A673 (cell line): ENCODE results near the gene SNED1. TPM values are rescaled to one million over a fixed set of nuclear protein-coding genes. Genes with fewer than 3 reads are reported as not detected.
A peak's percentile ranks its signal among the peaks of the same experiment; 100 is the strongest.

ENCODE experiments used
- BruUV-seq: library from RNA; stranded (reverse); fragments of 400-500 nt; replicated peaks from 2 replicates; lab custom pipeline; 2021; lab: Mats Ljungman, UMichigan
- CTCF ChIA-PET: fragments of 300-600 bp; sonication (Branson Sonifier 250); formaldehyde crosslinking; loops from one replicate; lab custom pipeline; 2022; ENCODE audit warnings: antibody characterized with exemption; lab: Charles Lee
- POLR2A ChIA-PET: fragments of 300-600 bp; sonication (Branson Sonifier 250); formaldehyde crosslinking; loops from one replicate; lab custom pipeline; 2022; ENCODE audit warnings: antibody characterized with exemption; ENCODE audit not compliant: low non-redundant PET; lab: Charles Lee
- DNase-seq: peaks from one replicate; pipeline ENCODE4 v3.0.0-alpha.2; 2015; ENCODE audit warnings: low spot score
- H3K27ac ChIP-seq: fragments of 200-600 bp; sonication (generic); 2 replicates; pipeline ENCODE4 v1.5.1; 2016; ENCODE audit warnings: mixed run types, low read depth, mild to moderate bottlenecking, mixed read lengths, antibody characterized with exemption, low read length; ENCODE audit not compliant: poor library complexity, severe bottlenecking
- H3K27me3 ChIP-seq: fragments of 200-600 bp; sonication (generic); replicated peaks from 2 replicates; pipeline ENCODE4 v1.6.1; 2017; ENCODE audit warnings: mixed run types, low read depth, mild to moderate bottlenecking, mixed read lengths, antibody characterized with exemption, low read length; ENCODE audit not compliant: insufficient read depth, poor library complexity
- H3K36me3 ChIP-seq: fragments of 200-600 bp; sonication (generic); 2 replicates; pipeline ENCODE4 v1.6.1; 2016; ENCODE audit warnings: mixed run types, mild to moderate bottlenecking, mixed read lengths, antibody characterized with exemption, low read length; ENCODE audit not compliant: insufficient read depth, poor library complexity, severe bottlenecking
- H3K4me1 ChIP-seq: fragments of 200-600 bp; sonication (generic); 2 replicates; pipeline ENCODE4 v1.6.1; 2017; ENCODE audit warnings: mixed run types, mild to moderate bottlenecking, mixed read lengths, antibody characterized with exemption, low read length; ENCODE audit not compliant: insufficient read depth, poor library complexity, severe bottlenecking
- H3K4me3 ChIP-seq: fragments of 200-600 bp; sonication (generic); 2 replicates; pipeline ENCODE4 v1.5.1; 2016; ENCODE audit warnings: low read depth, mixed run types, mild to moderate bottlenecking, mixed read lengths, low read length; ENCODE audit not compliant: poor library complexity, severe bottlenecking
- H3K9me3 ChIP-seq: fragments of 200-600 bp; sonication (generic); 2 replicates; pipeline ENCODE4 v1.6.1; 2016; ENCODE audit warnings: mixed run types, low read depth, mild to moderate bottlenecking, mixed read lengths, antibody characterized with exemption, low read length; ENCODE audit not compliant: poor library complexity, severe bottlenecking
- EZH2 ChIP-seq: fragments of 200-600 bp; sonication (generic); IDR thresholded peaks from 2 replicates; pipeline ENCODE4 v1.6.1; 2017; ENCODE audit warnings: borderline replicate concordance, low read depth, mild to moderate bottlenecking, mixed read lengths, antibody characterized with exemption, low read length; ENCODE audit not compliant: poor library complexity, severe bottlenecking
- intact Hi-C: fragments of 100-400 bp; cut with micrococcal nuclease; formaldehyde crosslinking; loops from one replicate; pipeline ENCODE4 v1.10.0; 2022; ENCODE audit not compliant: unreplicated experiment
- total RNA-seq: library from RNA; stranded (reverse); gene quantifications from 2 replicates; pipeline ENCODE4 v1.2.3, GENCODE V29; 2021
- TF ChIP-seq, protein P1 (sequence below): fragments of 300-800, 200-600 bp; sonication (generic); conservative IDR thresholded peaks from 2 replicates; pipeline ENCODE4 v1.5.1; 2017; ENCODE audit warnings: low read depth, mild to moderate bottlenecking, antibody characterized with exemption, low read length, moderate library complexity, mixed read lengths

SNED1 gene
- total RNA-seq, 1 experiment from 2014 or later = 3.0 TPM

DNA sequence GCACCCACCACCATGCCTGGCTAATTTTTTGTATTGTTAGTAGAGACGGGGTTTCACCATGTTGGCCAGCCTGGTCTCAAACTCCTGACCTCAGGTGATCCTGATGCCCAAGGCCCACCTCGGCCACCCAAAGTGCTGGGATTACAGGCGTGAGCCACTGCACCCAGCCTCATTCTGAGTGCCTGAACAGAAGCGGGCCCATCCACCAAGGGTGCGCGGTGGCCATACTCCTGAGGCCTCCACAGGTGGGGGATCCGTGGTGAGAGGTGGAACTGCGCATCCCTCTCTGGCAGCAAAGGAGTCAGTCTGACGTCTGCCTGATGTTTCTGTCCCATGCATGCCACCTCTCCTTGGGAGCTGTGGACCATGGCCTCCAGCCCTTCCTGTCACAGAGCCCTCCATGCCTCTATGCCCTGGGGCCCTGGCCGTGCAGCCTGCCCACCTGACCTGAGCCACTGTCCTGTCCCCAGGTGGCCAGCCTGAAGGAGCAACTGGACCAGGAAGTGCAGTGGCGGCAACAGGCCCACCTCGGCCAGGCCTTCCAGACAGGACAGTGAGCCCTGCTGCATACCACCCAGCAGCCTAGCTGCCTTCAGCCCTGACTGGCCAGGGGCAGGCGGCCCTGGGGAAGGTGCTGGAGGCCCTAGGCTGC, 7.6 kb upstream of the SNED1 start:
- H3K27ac ChIP-seq = no peak overlapping the region
- peaks cover 10% of the 10 kb centered on the region for H3K9me3 ChIP-seq
- H3K27me3 ChIP-seq = no peaks in the 10 kb centered on the region
- H3K4me3 ChIP-seq = no peak overlapping the region
- ChIA-PET POLR2A (interaction anchor here (0.5 to 1.0 kb wide), 2 partner anchors 33 to 938 kb away, joined by 4 to 26 read pairs; no protein-coding TSS in a partner anchor), CTCF (no interaction called here)
- TF ChIP-seq EZH2 = no peak
- TF ChIP-seq, protein P1, sequence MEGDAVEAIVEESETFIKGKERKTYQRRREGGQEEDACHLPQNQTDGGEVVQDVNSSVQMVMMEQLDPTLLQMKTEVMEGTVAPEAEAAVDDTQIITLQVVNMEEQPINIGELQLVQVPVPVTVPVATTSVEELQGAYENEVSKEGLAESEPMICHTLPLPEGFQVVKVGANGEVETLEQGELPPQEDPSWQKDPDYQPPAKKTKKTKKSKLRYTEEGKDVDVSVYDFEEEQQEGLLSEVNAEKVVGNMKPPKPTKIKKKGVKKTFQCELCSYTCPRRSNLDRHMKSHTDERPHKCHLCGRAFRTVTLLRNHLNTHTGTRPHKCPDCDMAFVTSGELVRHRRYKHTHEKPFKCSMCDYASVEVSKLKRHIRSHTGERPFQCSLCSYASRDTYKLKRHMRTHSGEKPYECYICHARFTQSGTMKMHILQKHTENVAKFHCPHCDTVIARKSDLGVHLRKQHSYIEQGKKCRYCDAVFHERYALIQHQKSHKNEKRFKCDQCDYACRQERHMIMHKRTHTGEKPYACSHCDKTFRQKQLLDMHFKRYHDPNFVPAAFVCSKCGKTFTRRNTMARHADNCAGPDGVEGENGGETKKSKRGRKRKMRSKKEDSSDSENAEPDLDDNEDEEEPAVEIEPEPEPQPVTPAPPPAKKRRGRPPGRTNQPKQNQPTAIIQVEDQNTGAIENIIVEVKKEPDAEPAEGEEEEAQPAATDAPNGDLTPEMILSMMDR = no peak
- no TSS peak for BruUV-seq
- peaks cover 20% of the 10 kb centered on the region for H3K4me1 ChIP-seq
- intact Hi-C loops = loop anchor here (1.0 kb wide), 1 partner anchor 75 kb away; no protein-coding TSS in a partner anchor
- no peak for DNase-seq
- H3K36me3 ChIP-seq = no peaks in the 10 kb centered on the region

DNA sequence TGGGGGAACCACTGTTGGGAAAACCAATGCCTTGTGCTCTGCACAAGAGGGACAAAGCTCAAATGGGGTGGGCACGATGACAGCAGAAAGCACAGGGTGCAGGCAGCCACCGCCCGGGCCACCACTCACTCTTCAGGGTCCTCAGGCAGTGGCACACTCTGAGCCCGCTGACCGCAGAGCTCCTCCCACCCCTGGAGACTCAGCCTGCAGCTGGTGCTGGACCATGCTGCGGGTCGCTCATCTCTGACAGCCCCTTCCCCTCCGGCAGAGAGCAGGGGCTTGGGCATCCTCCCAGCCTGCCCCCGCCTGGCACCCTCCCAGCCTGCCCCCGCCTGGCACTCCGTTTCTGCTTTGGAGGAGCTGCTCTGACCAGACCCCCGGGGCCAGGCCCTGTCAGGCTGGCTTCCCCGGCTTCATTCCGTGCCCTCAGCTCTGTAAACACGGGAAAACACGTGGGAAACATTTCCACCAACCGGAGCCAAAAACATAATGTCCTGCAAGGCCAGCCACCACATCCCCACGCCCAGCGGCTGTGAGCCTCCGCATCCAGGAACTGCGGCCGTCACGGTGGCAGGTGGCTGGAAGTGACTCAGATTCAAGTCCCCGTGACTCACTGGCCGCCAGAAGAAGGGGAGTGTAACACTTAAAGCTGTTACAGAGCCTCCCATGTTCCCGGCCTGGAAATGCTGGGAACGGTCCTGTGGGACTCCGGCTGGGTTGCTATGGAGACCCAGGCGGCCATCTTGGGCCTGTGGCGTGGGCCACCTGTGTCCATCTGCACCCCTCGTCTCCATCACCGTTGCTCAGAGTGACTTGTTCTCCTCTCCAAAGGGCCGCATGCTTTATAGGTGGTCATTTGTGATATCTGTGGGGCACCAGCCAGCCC, 6.8 kb upstream of the SNED1 start:
- no TSS peak for BruUV-seq
- Histone ChIP-seq H3K36me3 (no peaks in the 10 kb centered on the region), H3K27me3 (no peaks in the 10 kb centered on the region), H3K9me3 (peaks cover 10% of the 10 kb centered on the region), H3K27ac (no peak overlapping the region), H3K4me1 (peaks cover 14% of the 10 kb centered on the region), H3K4me3 (no peak overlapping the region)
- DNase-seq = peak; percentile 51
- TF ChIP-seq, protein P1 = no peak
- TF ChIP-seq EZH2 = no peak
- POLR2A ChIA-PET = interaction anchor here (0.5 to 1.0 kb wide), 2 partner anchors 32 to 939 kb away, joined by 4 to 26 read pairs; no protein-coding TSS in a partner anchor
- intact Hi-C loops = loop anchor here (1.0 kb wide), 1 partner anchor 75 kb away; no protein-coding TSS in a partner anchor
- CTCF ChIA-PET = interaction anchor here (0.7 kb wide), 1 partner anchor 73 kb away, joined by 3 read pairs; no protein-coding TSS in a partner anchor

DNA sequence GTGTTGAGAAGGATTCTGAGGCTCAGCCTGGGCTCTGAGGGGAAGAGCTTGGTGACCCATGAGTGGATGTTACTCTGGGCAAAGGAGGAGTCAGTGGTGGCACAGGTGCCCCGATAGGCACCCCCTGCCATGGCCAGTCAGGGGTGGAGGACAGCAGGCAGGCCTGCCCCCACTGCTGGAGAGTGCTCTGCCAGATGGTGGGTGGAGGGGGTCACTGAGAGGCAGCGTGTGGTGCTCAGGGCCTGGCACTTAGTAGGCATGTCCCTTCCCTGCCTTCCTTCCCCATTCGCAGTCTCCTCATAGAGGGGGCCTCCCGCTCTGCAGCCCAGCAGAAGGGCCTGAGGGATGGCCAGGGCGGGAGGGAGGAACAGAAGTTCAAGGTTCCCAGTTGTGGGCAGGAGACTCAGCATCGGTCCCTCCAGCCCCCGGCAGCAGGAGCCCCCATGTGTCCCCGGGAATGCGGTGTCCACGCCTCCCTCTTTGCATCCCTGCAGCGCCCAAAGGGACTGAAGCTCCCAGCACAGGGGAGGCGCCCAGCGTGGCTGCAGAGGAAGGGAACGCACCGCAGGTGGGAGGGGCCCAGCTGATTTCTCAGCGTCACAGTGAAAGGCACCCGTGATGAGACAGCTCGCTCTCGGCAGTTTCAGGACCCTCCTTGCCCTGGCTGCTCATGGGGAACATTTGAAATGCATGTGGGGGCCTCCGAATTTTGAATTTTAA, 5.7 kb upstream of the SNED1 start:
- Histone ChIP-seq H3K4me1 (peaks cover 3% of the 10 kb centered on the region), H3K27me3 (no peaks in the 10 kb centered on the region), H3K9me3 (peaks cover 10% of the 10 kb centered on the region), H3K27ac (no peak overlapping the region), H3K36me3 (no peaks in the 10 kb centered on the region), H3K4me3 (no peak overlapping the region)
- intact Hi-C loops = no loop called here
- TF ChIP-seq EZH2 = no peak
- TF ChIP-seq, protein P1 = no peak
- no TSS peak for BruUV-seq
- no peak for DNase-seq
- CTCF ChIA-PET = no interaction called here
- POLR2A ChIA-PET = no interaction called here
